GM12878 (cell line): ENCODE measurements around the gene AP1G2. TPM values are rescaled to one million over a fixed set of nuclear protein-coding genes. Genes with fewer than 3 reads are reported as not detected.
A peak's percentile ranks its signal among the peaks of the same experiment; 100 is the strongest.

Source experiments
- ASH2L ChIP-seq: fragments of 300-600, 200-600 bp; sonication (generic); IDR thresholded peaks from 2 replicates; pipeline ENCODE4 v1.6.1; 2017; ENCODE audit warnings: low read depth, mild to moderate bottlenecking, borderline replicate concordance
- BACH1 ChIP-seq: fragments of 450-650 bp; IDR thresholded peaks from 2 replicates; pipeline ENCODE4 v1.6.1; 2017; ENCODE audit warnings: mild to moderate bottlenecking, borderline replicate concordance
- BMI1 ChIP-seq: fragments of 450-650 bp; IDR thresholded peaks from 2 replicates; pipeline ENCODE4 v1.6.1; 2016; ENCODE audit warnings: mild to moderate bottlenecking, moderate library complexity, borderline replicate concordance
- CREB1 ChIP-seq: IDR thresholded peaks from 2 replicates; pipeline ENCODE4 v1.6.1; 2012; ENCODE audit warnings: low read depth, mild to moderate bottlenecking, inconsistent platforms
- FOXK2 ChIP-seq: fragments of 450-650 bp; IDR thresholded peaks from 2 replicates; pipeline ENCODE4 v1.6.1; 2017; ENCODE audit warnings: mild to moderate bottlenecking, moderate library complexity
- FOXM1 ChIP-seq: IDR thresholded peaks from 2 replicates; pipeline ENCODE4 v1.6.1; 2012; ENCODE audit warnings: low read depth, mild to moderate bottlenecking, inconsistent platforms, low read length, moderate library complexity
- IRF5 ChIP-seq: fragments of 450-650 bp; IDR thresholded peaks from 2 replicates; pipeline ENCODE4 v1.6.1; 2017; ENCODE audit warnings: borderline replicate concordance
- MTA2 ChIP-seq: fragments of 450-650 bp; IDR thresholded peaks from 2 replicates; pipeline ENCODE4 v1.6.1; 2016; ENCODE audit warnings: low read depth, mild to moderate bottlenecking, moderate library complexity
- NRF1 ChIP-seq: conservative IDR thresholded peaks from 2 replicates; pipeline ENCODE4 v1.6.1; 2011; ENCODE audit warnings: mild to moderate bottlenecking, low read depth, low read length, improper control_type of control experiment
- PAX8 ChIP-seq: fragments of 450-650 bp; IDR thresholded peaks from 2 replicates; pipeline ENCODE4 v1.6.1; 2017; ENCODE audit warnings: mild to moderate bottlenecking, moderate library complexity
- RB1 ChIP-seq: fragments of 450-650 bp; formaldehyde crosslinking; IDR thresholded peaks from 2 replicates; pipeline ENCODE4 v1.6.1; 2017; ENCODE audit warnings: mild to moderate bottlenecking, borderline replicate concordance
- SIX5 ChIP-seq: IDR thresholded peaks from 2 replicates; pipeline ENCODE4 v1.6.1; 2011; ENCODE audit warnings: mild to moderate bottlenecking, low read depth, low read length, moderate library complexity; ENCODE audit not compliant: severe bottlenecking
- TARDBP ChIP-seq: IDR thresholded peaks from 2 replicates; pipeline ENCODE4 v1.6.1; 2016; ENCODE audit warnings: borderline replicate concordance
- USF2 ChIP-seq: IDR thresholded peaks from 2 replicates; pipeline ENCODE4 v1.6.1; 2011; ENCODE audit warnings: low read depth, low read length, improper control_type of control experiment, borderline replicate concordance
- ZBTB33 ChIP-seq: fragments of 450-650 bp; IDR thresholded peaks from 2 replicates; pipeline ENCODE4 v1.6.1; 2017; ENCODE audit warnings: mild to moderate bottlenecking
- ZBTB4 ChIP-seq: fragments of 450-650 bp; formaldehyde crosslinking; IDR thresholded peaks from 2 replicates; pipeline ENCODE4 v1.4.0; 2022; ENCODE audit warnings: mild to moderate bottlenecking, moderate library complexity
- ZNF384 ChIP-seq: IDR thresholded peaks from 2 replicates; pipeline ENCODE4 v1.6.1; 2012; ENCODE audit warnings: low read depth, mild to moderate bottlenecking, low read length, improper control_type of control experiment, borderline replicate concordance
- ZNF592 ChIP-seq: fragments of 450-650 bp; IDR thresholded peaks from 2 replicates; pipeline ENCODE4 v1.6.1; 2017; ENCODE audit warnings: mild to moderate bottlenecking, moderate library complexity
- polyA plus RNA-seq, 11 experiments: library from polyadenylated mRNA; depleted of rRNA in 4 of 11; unstranded in 6 of 11; stranded (reverse) in 5 of 11; fragments of >200 nt; fragmentation: Nextera tagmentation in 4 of 11; fragmentation: Illumina TruSeq in 1 of 11; extraction: Ambion mirVana in 4 of 11; extraction: Trizol in 1 of 11; gene quantifications; 1 replicate in 1 of 11; 2 replicates in 10 of 11; pipeline versions ENCODE4 v1.2.1 to v1.2.3, GENCODE V29; 2011 to 2016; ENCODE audit warnings: inconsistent platforms in 2 of 11, missing spikeins in 2 of 11, low read depth in 1 of 11
- total RNA-seq, 4 experiments: library from RNA; depleted of rRNA in 3 of 4; stranded (reverse); fragments of >200 nt in 3 of 4; fragmentation: Illumina TruSeq in 1 of 4; extraction: Trizol in 1 of 4; gene quantifications; 2 replicates each; pipeline versions ENCODE4 v1.2.1 to v1.2.3, GENCODE V29; 2013 to 2021

Gene AP1G2
- total and polyA plus RNA-seq, 10 of the 15 experiments (the other 5 are each of a cell fraction or from before 2014, with no cell fraction given), result 41.5 to 146 (median 103) TPM

- no peak for TF ChIP-seq ZNF592
- no peak for TF ChIP-seq ZBTB4 (CRISPR knock-in tag)
- 0 out of 2 replicates have a peak, but pooled peaks have one; percentile 36 for TF ChIP-seq RB1
- TF ChIP-seq IRF5, result peak; percentile 18; the same call in 1 of the 2 replicates
- TF ChIP-seq CREB1, result peak; percentile 78; the same call in 1 of the 2 replicates
- no peak; the same call in 1 of the 2 replicates for TF ChIP-seq MTA2
- TF ChIP-seq TARDBP, result no peak; the same call in 1 of the 2 replicates
- 0 out of 2 replicates have a peak, but pooled peaks have one; percentile 19 for TF ChIP-seq BACH1
- TF ChIP-seq NRF1, result no peak
- TF ChIP-seq FOXK2, result no peak
- TF ChIP-seq USF2, result no peak
- TF ChIP-seq ZBTB33, result no peak
- no peak for TF ChIP-seq FOXM1
- no peak for TF ChIP-seq PAX8
- TF ChIP-seq ASH2L, result no peak
- peak; percentile 97 for TF ChIP-seq BMI1
- peak; percentile 74 for TF ChIP-seq SIX5
- TF ChIP-seq ZNF384, result no peak
These were observed 11.5 kb downstream of the AP1G2 start, which contains the start of gene THTPA (continued) for GRCh38 chr14:23555882-23556699.
